ENCODE data around the gene CTBP2.

- TF ChIP-seq CTCF (IDR thresholded peaks at IDR 0.05) = no peak
- no peak for TF ChIP-seq EZH2 (IDR thresholded peaks at IDR 0.05)
Observed at GRCh38 chr10:125086691-125087090, 73.7 kb downstream of the CTBP2 start.

All from neural progenitor cell (in vitro differentiated cells).